ENCODE measurements around the gene GOLGA2.

The GOLGA2 gene

DNA sequence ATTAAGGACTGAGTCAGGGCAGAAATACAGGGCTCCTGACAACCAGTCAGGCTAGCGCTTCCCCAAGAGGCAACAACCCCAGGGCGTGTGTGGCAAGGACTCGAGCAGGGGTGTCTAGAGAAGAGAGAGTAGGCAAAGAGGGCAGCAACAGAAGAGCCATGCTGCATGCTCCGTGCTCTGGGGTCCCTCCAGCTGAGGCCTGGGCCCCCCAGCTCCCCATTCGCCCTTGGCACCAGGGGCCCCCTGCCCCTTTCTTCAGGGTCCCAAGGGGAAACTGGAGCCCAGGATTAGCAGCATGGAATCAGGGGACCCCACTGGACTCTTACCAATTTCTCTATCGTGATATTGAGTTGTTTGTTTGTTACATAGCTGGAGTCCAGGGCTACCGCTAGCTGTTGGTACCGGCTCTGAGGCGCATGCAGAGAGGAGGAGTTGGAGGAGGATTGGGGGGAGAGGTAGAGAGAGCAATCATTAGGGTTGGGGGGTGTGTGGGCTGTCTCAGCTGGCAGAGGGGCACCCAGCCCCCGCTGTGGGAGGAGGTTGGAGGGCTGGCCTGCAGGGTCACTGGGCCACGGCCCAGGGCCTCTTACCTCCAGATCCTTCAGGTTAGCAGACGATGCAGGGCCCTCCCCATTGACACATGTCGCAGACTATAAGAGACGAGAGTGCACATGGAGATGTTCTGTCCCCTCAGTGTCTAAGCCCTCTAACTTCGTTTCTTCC, 8.8 kb downstream of the GOLGA2 start:
- Histone ChIP-seq H3K27me3 (no peaks in the 10 kb centered on the region), H3K27ac (no peak overlapping the region), H3K4me3 (ENCODE audit: low read depth in 1 of 2, low read length in 1 of 2) (no peak overlapping the region), H3K9me3 (no peaks in the 10 kb centered on the region), H3K36me3 (peaks cover 89% of the 10 kb centered on the region), H3K4me1 (ENCODE audit: control insufficient read depth in 1 of 2, insufficient read depth in 1 of 2, low read depth in 1 of 2, low read length in 1 of 2) (no peaks in the 10 kb centered on the region)
- TF ChIP-seq, protein P1, sequence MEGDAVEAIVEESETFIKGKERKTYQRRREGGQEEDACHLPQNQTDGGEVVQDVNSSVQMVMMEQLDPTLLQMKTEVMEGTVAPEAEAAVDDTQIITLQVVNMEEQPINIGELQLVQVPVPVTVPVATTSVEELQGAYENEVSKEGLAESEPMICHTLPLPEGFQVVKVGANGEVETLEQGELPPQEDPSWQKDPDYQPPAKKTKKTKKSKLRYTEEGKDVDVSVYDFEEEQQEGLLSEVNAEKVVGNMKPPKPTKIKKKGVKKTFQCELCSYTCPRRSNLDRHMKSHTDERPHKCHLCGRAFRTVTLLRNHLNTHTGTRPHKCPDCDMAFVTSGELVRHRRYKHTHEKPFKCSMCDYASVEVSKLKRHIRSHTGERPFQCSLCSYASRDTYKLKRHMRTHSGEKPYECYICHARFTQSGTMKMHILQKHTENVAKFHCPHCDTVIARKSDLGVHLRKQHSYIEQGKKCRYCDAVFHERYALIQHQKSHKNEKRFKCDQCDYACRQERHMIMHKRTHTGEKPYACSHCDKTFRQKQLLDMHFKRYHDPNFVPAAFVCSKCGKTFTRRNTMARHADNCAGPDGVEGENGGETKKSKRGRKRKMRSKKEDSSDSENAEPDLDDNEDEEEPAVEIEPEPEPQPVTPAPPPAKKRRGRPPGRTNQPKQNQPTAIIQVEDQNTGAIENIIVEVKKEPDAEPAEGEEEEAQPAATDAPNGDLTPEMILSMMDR (IDR thresholded peaks at IDR 0.05), result no peak

DNA sequence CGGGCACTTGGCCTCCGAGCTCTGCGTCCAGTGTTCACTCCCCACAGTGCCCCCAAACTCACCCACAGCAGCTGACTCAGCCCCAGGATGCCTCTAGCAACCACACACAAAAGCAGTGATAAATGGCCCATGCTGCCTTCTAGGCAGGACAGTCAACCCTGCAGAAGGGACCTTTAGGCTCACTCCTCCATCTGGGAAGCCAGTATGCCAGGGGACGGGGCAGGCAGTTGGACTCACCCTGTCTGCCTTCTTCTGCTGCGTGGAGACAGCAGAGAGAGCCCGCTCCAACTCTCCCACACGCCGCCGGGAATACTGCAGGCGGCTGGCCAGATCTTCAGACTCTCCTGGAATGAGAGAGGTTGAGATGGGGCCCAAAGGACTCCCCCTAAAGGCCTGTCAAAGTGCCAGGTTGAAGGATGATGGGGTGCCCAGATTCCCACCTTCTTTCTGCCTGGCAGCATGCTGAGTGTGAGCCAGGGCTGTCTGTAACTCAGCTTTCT, 10.4 kb downstream of the GOLGA2 start:
- Histone ChIP-seq H3K4me3 (ENCODE audit: low read depth in 1 of 2, low read length in 1 of 2) (no peak overlapping the region), H3K36me3 (peaks cover 90% of the 10 kb centered on the region), H3K4me1 (ENCODE audit: control insufficient read depth in 1 of 2, insufficient read depth in 1 of 2, low read depth in 1 of 2, low read length in 1 of 2) (no peaks in the 10 kb centered on the region), H3K9me3 (no peaks in the 10 kb centered on the region), H3K27me3 (no peaks in the 10 kb centered on the region), H3K27ac (no peak overlapping the region)
- TF ChIP-seq, protein P1 (IDR thresholded peaks at IDR 0.05), result no peak

DNA sequence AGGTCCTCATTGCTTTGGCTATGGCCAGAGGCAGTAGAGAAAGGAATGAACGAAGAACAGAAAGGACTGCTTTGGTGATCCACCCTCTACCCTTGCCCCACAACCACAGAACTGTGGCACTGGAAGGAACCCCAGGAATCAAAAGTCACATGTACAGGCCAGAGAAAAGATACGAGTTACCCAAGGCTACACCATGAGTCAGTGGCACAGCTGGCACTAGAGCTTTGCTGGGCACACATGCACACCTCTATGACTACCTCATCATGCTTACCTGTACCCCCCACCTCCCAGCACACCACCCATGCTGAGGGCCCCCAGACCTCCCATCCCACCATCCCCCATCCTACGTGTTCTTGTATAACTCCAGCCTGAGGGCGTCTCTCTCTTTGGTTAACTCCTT, 13.1 kb downstream of the GOLGA2 start:
- Histone ChIP-seq H3K27me3 (no peaks in the 10 kb centered on the region), H3K4me1 (ENCODE audit: control insufficient read depth in 1 of 2, insufficient read depth in 1 of 2, low read depth in 1 of 2, low read length in 1 of 2) (no peaks in the 10 kb centered on the region), H3K4me3 (ENCODE audit: low read depth in 1 of 2, low read length in 1 of 2) (no peak overlapping the region), H3K9me3 (no peaks in the 10 kb centered on the region), H3K27ac (no peak overlapping the region), H3K36me3 (peaks cover 95% of the 10 kb centered on the region)
- TF ChIP-seq, protein P1 (IDR thresholded peaks at IDR 0.05), result no peak

DNA sequence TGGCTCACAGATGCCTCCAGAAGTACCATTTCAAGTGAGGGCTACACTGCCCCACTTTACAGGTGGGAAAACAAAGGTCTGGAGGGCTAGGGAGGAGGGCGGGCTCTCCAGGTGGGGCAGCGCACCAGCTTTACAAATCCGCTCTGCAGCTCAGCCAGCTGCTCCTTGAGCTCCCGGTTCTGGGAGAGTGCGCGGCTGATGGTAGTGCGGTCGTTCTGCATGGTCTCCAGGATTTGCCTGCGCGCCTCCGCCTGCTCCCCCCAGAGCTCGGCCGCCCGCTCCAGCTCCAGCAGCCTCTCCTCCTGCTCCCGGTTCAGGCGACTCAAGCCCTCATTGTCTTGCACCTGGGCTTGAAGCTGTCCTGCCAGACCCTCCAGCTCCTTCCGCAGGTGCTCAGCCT, 15.5 kb downstream of the GOLGA2 start:
- Histone ChIP-seq H3K36me3 (peaks cover 94% of the 10 kb centered on the region), H3K9me3 (no peaks in the 10 kb centered on the region), H3K4me3 (ENCODE audit: low read depth in 1 of 2, low read length in 1 of 2) (no peak overlapping the region), H3K4me1 (ENCODE audit: control insufficient read depth in 1 of 2, insufficient read depth in 1 of 2, low read depth in 1 of 2, low read length in 1 of 2) (no peaks in the 10 kb centered on the region), H3K27ac (no peak overlapping the region), H3K27me3 (no peaks in the 10 kb centered on the region)
- TF ChIP-seq, protein P1 (IDR thresholded peaks at IDR 0.05), result no peak

DNA sequence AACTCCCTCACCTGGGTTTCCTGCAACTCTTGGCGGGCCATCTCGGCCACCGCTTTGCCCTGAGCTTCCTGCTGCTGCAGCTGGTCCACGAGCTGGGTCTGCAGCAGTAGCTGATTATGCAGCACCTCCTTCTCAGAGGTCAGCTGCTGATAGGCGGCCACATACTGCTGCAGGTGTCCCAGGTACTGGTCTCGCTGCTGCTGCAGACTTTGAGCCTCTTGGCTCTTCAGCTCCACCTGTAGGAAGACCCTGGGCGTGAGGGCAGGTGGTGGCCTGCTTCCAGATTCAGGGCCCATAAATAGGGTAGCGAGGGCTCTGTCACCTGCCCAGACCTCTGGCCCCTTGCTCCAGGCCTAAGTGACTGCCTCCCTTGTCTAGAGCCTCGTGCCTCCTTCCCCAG, 16.7 kb downstream of the GOLGA2 start:
- no peaks in the 10 kb centered on the region for H3K4me1 ChIP-seq (ENCODE audit: control insufficient read depth in 1 of 2, insufficient read depth in 1 of 2, low read depth in 1 of 2, low read length in 1 of 2)
- H3K4me3 ChIP-seq (ENCODE audit: low read depth in 1 of 2, low read length in 1 of 2), result no peak overlapping the region
- no peaks in the 10 kb centered on the region for H3K9me3 ChIP-seq
- TF ChIP-seq, protein P1 (IDR thresholded peaks at IDR 0.05), result no peak
- H3K27me3 ChIP-seq, result no peaks in the 10 kb centered on the region
- no peak overlapping the region for H3K27ac ChIP-seq
- peaks cover 89% of the 10 kb centered on the region for H3K36me3 ChIP-seq
